Kidney (tissue), 14 donors: ENCODE data around the gene TP53BP2. TPM values are rescaled to one million over a fixed set of nuclear protein-coding genes. Genes with fewer than 3 reads are reported as not detected.

Experiments
- DNase-seq, 5 donors: peaks; one replicate each; pipeline ENCODE4 v3.0.0-alpha.2; 2013 to 2020
- FAIRE-seq: peaks from 2 replicates; lab custom pipeline; 2012; peaks lifted over from hg19 to GRCh38; lab: Jason Lieb, UNC
- H3K27ac ChIP-seq, 2 donors: one replicate each; pipeline ENCODE4 v1.7.0; 2013; ENCODE audit warnings: low read depth in 2 of 2, low read length in 2 of 2, inconsistent platforms in 1 of 2
- H3K27me3 ChIP-seq: one replicate; pipeline ENCODE4 v1.7.1; 2013; ENCODE audit warnings: low read length, inconsistent platforms; ENCODE audit not compliant: control insufficient read depth, insufficient read depth
- H3K36me3 ChIP-seq, 3 donors: one replicate each; pipeline versions ENCODE4 v1.7.0 to v1.7.1; 2013; ENCODE audit warnings: low read length in 3 of 3, control low read depth in 1 of 3, inconsistent platforms in 1 of 3; ENCODE audit not compliant: insufficient read depth in 3 of 3, control insufficient read depth in 2 of 3
- H3K4me1 ChIP-seq, 3 donors: one replicate each; pipeline versions ENCODE4 v1.7.0 to v1.7.1; 2013; ENCODE audit warnings: low read length in 3 of 3, inconsistent platforms in 1 of 3, low read depth in 1 of 3; ENCODE audit not compliant: control insufficient read depth in 2 of 3, insufficient read depth in 2 of 3
- H3K4me3 ChIP-seq, 3 donors: one replicate each; pipeline versions ENCODE4 v1.7.0 to v1.8.1; 2013; ENCODE audit warnings: low read length in 3 of 3, control low read depth in 1 of 3, inconsistent platforms in 1 of 3
- H3K9ac ChIP-seq, 3 donors: one replicate each; pipeline versions ENCODE4 v1.7.0 to v1.7.1; 2013; ENCODE audit warnings: low read length in 3 of 3, control low read depth in 1 of 3, inconsistent platforms in 1 of 3
- H3K9me3 ChIP-seq, 3 donors: one replicate each; pipeline versions ENCODE4 v1.7.0 to v1.7.1; 2013; ENCODE audit warnings: low read length in 3 of 3, control low read depth in 1 of 3, inconsistent platforms in 1 of 3; ENCODE audit not compliant: control insufficient read depth in 2 of 3, insufficient read depth in 1 of 3
- CTCF ChIP-seq: IDR thresholded peaks from 3 replicates; pipeline ENCODE4 v1.5.1; 2012; ENCODE audit warnings: mild to moderate bottlenecking, moderate library complexity, borderline replicate concordance; ENCODE audit not compliant: insufficient read depth; ENCODE audit errors: extremely low read depth
- intact Hi-C: fragments of 100-400 bp; cut with DNase I; formaldehyde crosslinking; loops from one replicate; pipeline ENCODE4 v1.11.1; 2022
- polyA plus RNA-seq: library from polyadenylated mRNA; stranded (reverse); fragments of 350-450 nt; fragmentation: Illumina TruSeq; extraction: RNeasy Lipid Tissue Mini Kit (QIAGEN cat#74804); gene quantifications from one replicate; pipeline ENCODE4 v1.2.3, GENCODE V29; 2014; ENCODE audit warnings: low read depth, low replicate concordance; ENCODE audit not compliant: insufficient read depth
- total RNA-seq: library from RNA; stranded (reverse); fragmentation: NEBNext Ultra II Directional; extraction: Animal tissue kit (Norgen Biotek cat#: 25700); gene quantifications from one replicate; pipeline ENCODE4 v1.2.1, GENCODE V29; 2021
- donor health status: control.
- donor health status: control.
- donor health status: control.
- donor health status: control.
- donor health status: control.
- donor health status: DM: yes; HTN: yes; CAD: no.
- donor health status: Normal renal cell carcinoma (clear cell type).

TP53BP2 gene
- total and polyA plus RNA-seq, 2 donors from 2014 or later: 10.3 to 45.9 TPM

GRCh38 chr1:223832637-223832943 lies 13.2 kb downstream of the TP53BP2 start:
- DNase-seq (no peak), FAIRE-seq (no peak)
- no peaks in the 10 kb centered on the region for H3K27me3 ChIP-seq
- H3K27ac ChIP-seq: no peak overlapping the region
- H3K9ac ChIP-seq: no peak overlapping the region
- no peaks in the 10 kb centered on the region for H3K9me3 ChIP-seq
- intact Hi-C loops: no loop called here
- TF ChIP-seq CTCF: no peak
- H3K4me1 ChIP-seq: peaks cover 0 to 11% (median 3%) of the 10 kb centered on the region in 3 donors
- H3K36me3 ChIP-seq: no peaks in the 10 kb centered on the region
- H3K4me3 ChIP-seq: no peak overlapping the region

- DNase-seq: no peak
- no peaks in the 10 kb centered on the region for H3K9me3 ChIP-seq
- intact Hi-C loops: no loop called here
- FAIRE-seq: peak; percentile 90
- no peak for TF ChIP-seq CTCF
- no peaks in the 10 kb centered on the region for H3K36me3 ChIP-seq
- H3K27ac ChIP-seq: no peak overlapping the region
- H3K27me3 ChIP-seq: no peaks in the 10 kb centered on the region
- H3K4me3 ChIP-seq: no peak overlapping the region
- no peak overlapping the region for H3K9ac ChIP-seq
- H3K4me1 ChIP-seq: peaks cover 0 to 11% (median 3%) of the 10 kb centered on the region in 3 donors
Observed at GRCh38 chr1:223831755-223832636, 13.8 kb downstream of the TP53BP2 start.

- no peak for DNase-seq
- H3K36me3 ChIP-seq: no peaks in the 10 kb centered on the region
- no peak overlapping the region for H3K27ac ChIP-seq
- no peaks in the 10 kb centered on the region for H3K9me3 ChIP-seq
- no peak for TF ChIP-seq CTCF
- intact Hi-C loops: no loop called here
- no peak overlapping the region for H3K4me3 ChIP-seq
- peaks cover 0 to 9% (median 6%) of the 10 kb centered on the region in 3 donors for H3K4me1 ChIP-seq
- FAIRE-seq: no peak
- H3K27me3 ChIP-seq: no peaks in the 10 kb centered on the region
- no peak overlapping the region for H3K9ac ChIP-seq
Observed at GRCh38 chr1:223829678-223830077, 16.1 kb downstream of the TP53BP2 start.
